ENCODE measurements around the gene NDOR1.

The NDOR1 gene

GRCh38 chr9:137184881-137185660 is 20.4 kb upstream of the NDOR1 start:
- H3K4me3 ChIP-seq (ENCODE audit: low read length), result no peak overlapping the region
- TF ChIP-seq CTCF (IDR thresholded peaks at IDR 0.05; ENCODE audit: insufficient read depth, low read depth, low read length, missing control alignments), result no peak
- DNase-seq (ENCODE audit: low read depth), result no peak

GRCh38 chr9:137185921-137186320 is 19.6 kb upstream of the NDOR1 start:
- DNase-seq (ENCODE audit: low read depth), result no peak
- H3K4me3 ChIP-seq (ENCODE audit: low read length), result no peak overlapping the region
- TF ChIP-seq CTCF (IDR thresholded peaks at IDR 0.05; ENCODE audit: insufficient read depth, low read depth, low read length, missing control alignments), result no peak

- DNase-seq (ENCODE audit: low read depth), result no peak
- H3K4me3 ChIP-seq (ENCODE audit: low read length), result no peak overlapping the region
- no peak for TF ChIP-seq CTCF (IDR thresholded peaks at IDR 0.05; ENCODE audit: insufficient read depth, low read depth, low read length, missing control alignments)
Observed at GRCh38 chr9:137186385-137186784, 19.1 kb upstream of the NDOR1 start.

GRCh38 chr9:137187386-137187785 is 18.1 kb upstream of the NDOR1 start:
- H3K4me3 ChIP-seq (ENCODE audit: low read length), result peak overlapping the region; percentile 94
- TF ChIP-seq CTCF (IDR thresholded peaks at IDR 0.05; ENCODE audit: insufficient read depth, low read depth, low read length, missing control alignments), result no peak
- DNase-seq (ENCODE audit: low read depth), result no peak

GRCh38 chr9:137188086-137188489 is 17.4 kb upstream of the NDOR1 start:
- no peak for TF ChIP-seq CTCF (IDR thresholded peaks at IDR 0.05; ENCODE audit: insufficient read depth, low read depth, low read length, missing control alignments)
- no peak for DNase-seq (ENCODE audit: low read depth)
- peak overlapping the region; percentile 94 for H3K4me3 ChIP-seq (ENCODE audit: low read length)

- peak within 1 kb of the TSS; percentile 94 for H3K4me3 ChIP-seq (ENCODE audit: low read length)
- peak; percentile 57 for TF ChIP-seq CTCF (IDR thresholded peaks at IDR 0.05; ENCODE audit: insufficient read depth, low read depth, low read length, missing control alignments)
- DNase-seq (ENCODE audit: low read depth), result peak; percentile 93
Observed at GRCh38 chr9:137188490-137189296, 16.8 kb upstream of the NDOR1 start, which contains the start of the genes ANAPC2 and SSNA1. Gene ANAPC2, minus strand, starts transcription at chr9:137188560. Its CDS starts 28 bp downstream, at chr9:137188532. Gene SSNA1, plus strand, starts transcription at chr9:137188676. Its CDS starts 51 bp downstream, at chr9:137188727.

Data from epithelial cell of esophagus (primary cell).